MCF 10A (cell line): Measurements from ENCODE around the gene CCDC171. TPM values are rescaled to one million over a fixed set of nuclear protein-coding genes. Genes with fewer than 3 reads are reported as not detected.
"Not testable (repeated sequence)": the region's sequence is repeated elsewhere in the genome, so short reads cannot be mapped to it uniquely, and the experiment has no call there.

Experiments
- BruUV-seq: library from RNA; stranded (reverse); fragments of 400-500 nt; replicated peaks from 2 replicates; lab custom pipeline; 2021; lab: Mats Ljungman, UMichigan
- CTCF ChIA-PET: fragments of 300-600 bp; sonication (Branson Sonifier 250); formaldehyde crosslinking; extraction: SDS; loops from one replicate; lab custom pipeline; 2021; ENCODE audit warnings: antibody characterized with exemption, inconsistent platforms; lab: Yijun Ruan, JAX
- POLR2A ChIA-PET: fragments of 300-600, 350-650 bp; sonication (Branson Sonifier 250); formaldehyde crosslinking; extraction: SDS; loops from one replicate; lab custom pipeline; 2020; ENCODE audit warnings: antibody characterized with exemption, inconsistent platforms; lab: Yijun Ruan, JAX
- DNase-seq: peaks from one replicate; pipeline ENCODE4 v3.0.0-alpha.2; 2018; ENCODE audit not compliant: unreplicated experiment
- H3K27ac Mint-ChIP-seq: one replicate; pipeline ENCODE4 v1.8.0; 2022; ENCODE audit warnings: mild to moderate bottlenecking, low read depth, mixed read lengths; ENCODE audit not compliant: unreplicated experiment
- H3K27me3 Mint-ChIP-seq: one replicate; pipeline ENCODE4 v1.8.0; 2022; ENCODE audit warnings: mixed read lengths; ENCODE audit not compliant: insufficient read depth, unreplicated experiment
- H3K36me3 Mint-ChIP-seq: one replicate; pipeline ENCODE4 v1.8.0; 2022; ENCODE audit warnings: mild to moderate bottlenecking, moderate library complexity, mixed read lengths; ENCODE audit not compliant: insufficient read depth, unreplicated experiment
- H3K4me1 Mint-ChIP-seq: one replicate; pipeline ENCODE4 v1.8.0; 2022; ENCODE audit warnings: mixed read lengths; ENCODE audit not compliant: insufficient read depth, unreplicated experiment
- H3K4me3 Mint-ChIP-seq: one replicate; pipeline ENCODE4 v1.8.0; 2022; ENCODE audit warnings: mild to moderate bottlenecking, moderate library complexity, mixed read lengths; ENCODE audit not compliant: unreplicated experiment
- H3K9me3 Mint-ChIP-seq: one replicate; pipeline ENCODE4 v1.8.0; 2022; ENCODE audit warnings: mixed read lengths; ENCODE audit not compliant: unreplicated experiment
- CTCF ChIP-seq: fragments of 200-600 bp; IDR thresholded peaks from one replicate; pipeline ENCODE4 v1.8.0; 2022; ENCODE audit warnings: antibody characterized with exemption, mild to moderate bottlenecking; ENCODE audit not compliant: unreplicated experiment
- intact Hi-C: fragments of 100-400 bp; cut with micrococcal nuclease; formaldehyde crosslinking; loops from 2 replicates; pipeline ENCODE4 v1.14.1; 2022
- total RNA-seq: library from RNA; stranded (reverse); gene quantifications from 2 replicates; pipeline ENCODE4 v1.2.3, GENCODE V29; 2022

CCDC171 gene
- total RNA-seq, 1 experiment from 2014 or later, result 1.7 TPM

GRCh38 chr9:15524845-15525455 is 27.9 kb upstream of the CCDC171 start:
- no peak for DNase-seq
- H3K27me3 Mint-ChIP-seq, result no peaks in the 10 kb centered on the region
- no peak overlapping the region for H3K4me3 Mint-ChIP-seq
- BruUV-seq, result no TSS peak
- no peak overlapping the region for H3K27ac Mint-ChIP-seq
- intact Hi-C loops, result no loop called here
- H3K36me3 Mint-ChIP-seq, result no peaks in the 10 kb centered on the region
- ChIA-PET CTCF (no interaction called here), POLR2A (interaction anchor here (0.9 kb wide), 1 partner anchor 13 kb away, joined by 5 read pairs; no protein-coding TSS in a partner anchor)
- no peaks in the 10 kb centered on the region for H3K4me1 Mint-ChIP-seq
- H3K9me3 Mint-ChIP-seq, result no peaks in the 10 kb centered on the region
- no peak for TF ChIP-seq CTCF

GRCh38 chr9:15525958-15526357 is 26.9 kb upstream of the CCDC171 start:
- ChIA-PET POLR2A (interaction anchor here (0.9 kb wide), 1 partner anchor 14 kb away, joined by 5 read pairs; no protein-coding TSS in a partner anchor), CTCF (no interaction called here)
- TF ChIP-seq CTCF, result no peak
- Mint-ChIP-seq H3K9me3 (no peaks in the 10 kb centered on the region), H3K4me1 (no peaks in the 10 kb centered on the region), H3K36me3 (no peaks in the 10 kb centered on the region), H3K27ac (no peak overlapping the region), H3K27me3 (no peaks in the 10 kb centered on the region), H3K4me3 (no peak overlapping the region)
- no TSS peak for BruUV-seq
- intact Hi-C loops, result no loop called here
- no peak for DNase-seq

GRCh38 chr9:15527035-15527434 is 25.8 kb upstream of the CCDC171 start:
- H3K27me3 Mint-ChIP-seq, H3K4me1 Mint-ChIP-seq, H3K9me3 Mint-ChIP-seq, H3K4me3 Mint-ChIP-seq, H3K27ac Mint-ChIP-seq, H3K36me3 Mint-ChIP-seq, intact Hi-C loops, CTCF ChIA-PET, BruUV-seq, POLR2A ChIA-PET, DNase-seq: not testable (repeated sequence)

- POLR2A ChIA-PET, result interaction anchor here (0.6 to 1.0 kb wide), 3 partner anchors 23 to 232 kb away, joined by 3 to 4 read pairs (median 3); partner anchors contain the start of gene CCDC171
- CTCF ChIA-PET, result no interaction called here
- no TSS peak for BruUV-seq
- no peak for TF ChIP-seq CTCF
- DNase-seq, result no peak
- Mint-ChIP-seq H3K36me3 (no peaks in the 10 kb centered on the region), H3K4me3 (no peak overlapping the region), H3K9me3 (no peaks in the 10 kb centered on the region), H3K27ac (no peak overlapping the region), H3K4me1 (no peaks in the 10 kb centered on the region), H3K27me3 (no peaks in the 10 kb centered on the region)
- intact Hi-C loops, result no loop called here
These were observed 23.1 kb upstream of the CCDC171 start for GRCh38 chr9:15529566-15530324.
